Left hindlimb (tissue), 1 donor: Measurements from ENCODE around the gene FTO.
"Not testable (repeated sequence)": the region's sequence is repeated elsewhere in the genome, so short reads cannot be mapped to it uniquely, and the experiment has no call there.

Experiments used
- DNase-seq: peaks from one replicate; pipeline ENCODE4 v3.0.0-alpha.2; 2018

FTO gene

DNA sequence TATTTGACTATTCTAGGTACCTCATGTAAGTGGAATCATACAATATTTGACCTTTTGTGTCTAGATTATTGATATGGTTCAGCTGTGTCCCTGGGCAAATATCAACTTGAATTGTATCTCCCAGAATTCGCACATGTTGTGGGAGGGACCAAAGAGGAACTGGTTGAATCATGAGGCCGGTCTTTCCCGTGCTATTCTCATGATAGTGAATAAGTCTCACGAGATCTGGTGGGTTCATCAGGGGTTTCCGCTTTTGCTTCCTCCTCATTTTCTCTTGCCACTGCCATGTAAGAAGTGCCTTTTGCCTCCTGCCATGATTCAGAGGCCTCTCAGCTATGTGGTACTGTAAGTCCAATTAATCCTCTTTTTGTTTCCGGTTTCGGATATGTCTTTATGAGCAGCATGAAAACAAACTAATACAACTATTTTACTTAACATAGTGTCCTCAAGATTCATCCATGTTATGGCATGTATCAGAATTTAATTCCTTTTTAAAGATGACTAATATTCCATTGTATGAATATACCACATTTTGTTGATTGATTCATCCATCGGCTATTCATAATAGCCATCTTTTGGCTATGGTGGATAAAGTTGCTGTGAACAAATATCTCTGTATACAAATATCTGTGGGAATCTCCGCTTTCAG, 129.1 kb downstream of the FTO start:
- no peak for DNase-seq

DNA sequence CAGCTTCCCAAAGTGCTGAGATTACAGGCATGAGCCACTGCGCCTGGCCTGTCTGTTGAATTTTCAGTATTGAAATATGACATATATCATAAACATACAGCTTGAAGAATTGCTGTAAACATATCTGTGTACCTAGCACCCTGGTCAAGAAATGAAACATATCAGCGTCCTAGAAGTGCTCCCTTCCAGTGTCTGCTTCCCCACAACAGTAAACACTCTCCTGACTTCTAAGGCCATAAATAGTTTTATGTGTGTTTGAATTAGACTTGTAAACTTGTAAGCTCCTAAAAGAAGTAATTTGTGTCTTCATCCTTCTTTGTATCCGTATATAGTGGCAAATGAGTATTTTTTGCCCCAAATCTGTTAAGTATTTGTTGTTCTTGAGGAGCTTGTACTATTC, 132.2 kb downstream of the FTO start:
- DNase-seq, result no peak

DNA sequence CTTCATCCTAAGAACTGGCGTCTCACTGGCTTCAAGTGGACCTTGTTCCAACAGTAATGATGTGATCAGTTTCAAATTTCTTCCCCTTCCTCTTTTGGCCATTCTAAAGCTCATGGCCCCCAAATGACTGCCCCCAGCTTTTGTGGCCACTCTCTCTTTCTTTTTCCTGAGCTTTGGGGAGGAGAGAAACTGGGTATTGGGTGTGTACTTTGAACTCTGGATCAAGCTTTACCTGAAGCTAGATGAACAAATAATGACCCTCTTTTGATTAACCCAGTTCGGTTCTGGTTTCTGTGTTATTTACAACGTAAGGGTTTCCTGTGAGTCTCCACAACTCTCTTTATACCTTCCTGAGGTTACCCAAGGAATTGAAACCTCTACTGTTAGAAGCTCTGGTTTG, 132.7 kb downstream of the FTO start:
- no peak for DNase-seq

DNA sequence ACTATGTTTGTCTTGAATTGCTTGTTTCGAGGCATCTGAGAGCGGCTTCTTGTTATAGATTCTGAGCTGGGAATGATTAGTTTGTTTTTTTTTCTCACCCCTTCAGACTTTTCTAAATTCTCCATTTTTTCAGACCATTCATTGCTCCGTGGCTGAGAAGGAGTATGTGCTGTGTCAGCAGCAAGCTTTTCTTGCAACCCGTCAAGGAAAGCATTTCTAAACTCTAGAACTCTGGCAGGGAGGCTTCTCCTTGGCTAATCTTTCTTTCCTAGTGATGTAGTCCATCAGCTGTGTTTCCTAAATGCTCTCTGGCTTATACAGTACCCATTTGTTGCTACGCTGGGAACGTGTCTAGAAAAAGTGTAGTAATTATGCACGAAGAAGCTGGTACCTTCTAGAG, 133.5 kb downstream of the FTO start:
- no peak for DNase-seq

DNA sequence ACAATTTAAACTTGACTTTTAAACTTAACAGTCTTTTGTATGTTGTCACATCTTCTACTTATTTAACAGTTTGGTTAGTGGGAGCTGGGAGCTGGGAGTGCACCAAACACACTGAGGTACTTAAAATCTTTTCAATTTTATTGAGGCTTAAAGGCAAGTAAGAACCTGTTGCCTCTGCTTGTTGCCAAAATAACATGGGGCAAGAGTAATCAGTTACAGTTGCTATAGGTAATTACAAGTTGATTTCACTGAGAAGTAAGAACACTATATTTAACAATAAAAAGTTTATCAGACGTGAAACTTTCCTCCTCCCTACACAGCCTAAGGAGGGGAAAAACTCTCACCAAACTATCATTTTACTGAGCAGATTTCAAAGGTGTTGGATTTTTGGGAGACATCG, 135.2 kb downstream of the FTO start:
- DNase-seq, result no peak

DNA sequence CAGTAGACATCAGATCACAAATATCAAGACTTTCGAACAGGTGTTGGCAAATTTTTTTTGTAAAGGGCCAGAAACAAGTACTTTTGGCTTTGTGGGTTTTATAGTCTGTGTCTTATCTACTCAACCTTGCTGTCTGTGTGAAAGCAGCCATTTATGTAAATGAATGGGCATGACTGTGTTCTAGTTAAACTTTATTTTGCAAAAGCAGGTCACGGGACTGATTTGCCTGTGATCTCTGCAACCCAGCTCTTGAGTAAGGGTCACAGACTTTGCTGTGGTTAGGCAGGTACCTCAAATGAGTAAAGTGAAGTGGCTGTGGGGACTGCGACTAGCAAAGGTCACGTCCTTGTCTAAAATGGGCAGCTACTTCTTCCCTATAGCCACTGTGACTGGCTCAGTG, 136.5 kb downstream of the FTO start:
- DNase-seq, result no peak

DNA sequence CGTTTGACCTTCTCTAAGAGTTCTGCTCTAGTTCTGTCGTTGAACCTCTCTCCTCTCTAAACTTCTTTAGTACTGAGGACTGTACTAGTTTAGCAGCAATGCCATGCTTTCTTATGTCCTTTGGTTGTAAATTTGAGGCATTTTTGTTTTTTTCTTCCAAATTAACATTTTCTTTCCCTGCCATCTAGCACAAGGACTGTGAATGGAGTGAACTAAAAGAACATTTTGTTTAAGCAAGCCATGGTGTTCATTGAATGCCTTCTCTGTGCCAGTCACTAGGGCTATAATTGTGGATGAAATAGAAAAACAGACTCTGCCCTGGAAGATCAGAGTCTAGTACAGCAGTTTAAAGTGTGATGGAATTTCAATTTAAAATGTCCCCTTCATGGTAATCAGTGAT, 137.9 kb downstream of the FTO start:
- DNase-seq, result no peak

DNA sequence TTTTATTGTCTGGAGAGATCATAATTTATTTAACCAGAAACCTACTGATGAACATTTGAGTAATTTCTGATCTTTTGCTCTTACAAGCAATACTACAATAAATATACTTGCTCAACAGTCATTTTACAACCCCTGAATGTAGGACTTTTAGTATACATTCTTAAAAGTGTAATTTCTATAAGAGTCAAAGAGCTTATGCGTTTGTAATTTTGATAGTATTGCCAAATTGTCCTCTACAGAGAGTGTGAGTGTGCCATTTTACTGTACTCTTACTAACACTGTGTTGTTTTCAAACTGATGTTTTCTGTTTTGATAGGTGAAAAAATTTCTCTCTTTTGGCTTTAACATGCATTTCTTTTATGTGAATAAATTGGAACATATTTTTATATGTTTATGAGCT, 139.1 kb downstream of the FTO start:
- no peak for DNase-seq

DNA sequence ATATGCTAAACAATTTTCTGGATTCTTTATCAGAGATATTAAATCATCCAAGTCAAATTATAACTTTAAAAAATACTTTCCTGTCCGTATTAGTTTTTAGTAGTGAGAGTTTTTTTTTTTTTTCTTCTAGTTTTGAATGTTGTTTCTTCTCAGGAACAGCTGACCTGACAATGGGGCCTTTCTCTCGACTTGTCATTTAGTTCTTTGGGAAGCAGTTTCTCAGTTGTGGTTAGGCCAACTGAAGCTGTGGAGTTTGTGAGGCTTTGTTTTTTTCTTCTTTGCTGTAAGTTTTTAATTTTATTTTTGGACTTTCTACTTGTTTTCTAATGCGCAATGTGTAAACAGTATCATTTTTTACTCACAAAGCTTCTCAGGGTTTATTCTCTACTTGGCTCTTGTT, 140.8 kb downstream of the FTO start:
- DNase-seq, result no peak

DNA sequence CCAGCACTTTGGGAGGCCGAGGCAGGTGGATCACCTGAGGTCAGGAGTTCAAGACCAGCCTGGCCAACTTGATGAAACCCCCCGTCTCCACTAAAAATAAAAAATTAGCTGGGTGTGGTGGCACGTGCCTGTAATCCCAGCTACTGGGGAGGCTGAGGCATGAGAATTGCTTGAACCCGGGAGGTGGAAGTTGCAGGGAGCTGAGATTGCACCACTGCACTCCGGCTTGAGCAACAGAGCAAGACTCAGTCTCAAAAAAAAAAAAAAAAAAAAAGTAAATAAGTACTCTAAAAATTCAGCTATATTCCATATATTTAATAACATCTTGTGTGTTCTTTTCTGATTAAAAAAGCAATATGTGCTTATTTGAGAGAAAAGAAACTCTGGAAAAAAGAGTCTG, 142.6 kb downstream of the FTO start:
- DNase-seq, result not testable (repeated sequence)

DNA sequence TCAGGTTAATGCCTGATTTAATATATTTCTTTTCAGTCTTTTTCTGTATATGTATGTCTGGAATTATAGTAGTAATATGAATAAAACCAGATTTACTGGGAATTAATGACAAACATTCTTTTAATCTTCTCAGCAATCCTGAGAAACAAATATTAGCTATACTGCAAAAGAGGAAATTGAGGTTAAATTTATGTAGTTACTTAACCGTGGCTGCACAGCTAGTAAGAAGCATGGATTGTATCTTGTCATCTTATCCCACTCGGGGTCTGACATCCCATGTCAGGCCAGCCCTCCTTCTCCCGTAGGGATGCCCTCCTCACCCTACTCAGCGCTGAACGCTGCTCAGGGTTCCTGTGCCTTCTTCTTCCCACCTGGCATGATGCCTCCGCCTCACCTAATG, 143.0 kb downstream of the FTO start:
- no peak for DNase-seq

DNA sequence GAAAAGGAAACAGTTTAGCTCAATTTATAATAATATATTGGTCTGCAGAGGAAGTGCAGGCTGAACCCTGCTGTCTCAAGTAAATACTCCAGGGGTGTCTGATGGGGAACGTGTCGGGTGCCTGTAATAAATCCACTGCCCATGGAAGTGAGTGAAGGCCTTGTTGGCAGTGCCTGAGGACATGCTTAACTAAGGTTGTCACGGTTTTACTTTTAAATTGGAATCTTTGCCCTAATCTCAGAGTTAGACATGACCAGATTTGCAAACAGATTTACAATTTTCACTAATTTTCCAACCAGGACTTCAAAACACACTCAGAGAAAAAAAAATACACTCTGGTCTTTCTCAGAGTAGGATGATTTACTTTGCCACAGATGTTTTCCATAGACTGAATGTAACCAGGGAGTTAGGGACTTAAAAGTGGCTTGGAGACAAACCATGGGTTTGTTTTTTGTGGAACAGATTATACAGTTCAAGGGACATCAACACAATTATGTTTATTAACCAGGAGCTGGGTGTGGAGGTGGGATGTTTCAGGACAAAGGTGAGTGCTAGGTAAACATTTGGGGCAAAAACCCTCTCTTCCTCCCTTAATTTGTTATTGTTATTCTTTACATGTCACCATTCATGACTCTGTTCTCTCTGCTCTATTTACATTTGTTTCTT, 144.5 kb downstream of the FTO start:
- DNase-seq, result no peak

DNA sequence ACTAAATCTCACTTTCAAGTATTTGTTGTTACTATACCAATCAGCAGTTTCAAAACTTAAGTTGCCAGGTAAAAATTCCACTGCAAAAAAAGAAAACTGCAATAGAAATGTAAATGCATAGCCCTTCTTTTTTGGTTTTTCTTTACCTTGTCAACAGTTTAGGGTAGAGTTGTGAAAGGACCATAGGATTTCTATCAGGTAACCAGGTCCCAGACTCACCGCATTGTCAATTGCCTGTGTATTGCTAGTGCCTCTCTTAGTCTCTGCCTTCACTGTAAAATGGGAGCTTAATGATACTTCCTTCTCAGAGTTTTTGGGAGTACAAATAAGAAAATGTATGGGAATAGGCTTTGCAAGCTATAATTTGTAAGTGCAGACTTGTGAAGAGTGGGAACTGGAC, 145.0 kb downstream of the FTO start:
- no peak for DNase-seq

DNA sequence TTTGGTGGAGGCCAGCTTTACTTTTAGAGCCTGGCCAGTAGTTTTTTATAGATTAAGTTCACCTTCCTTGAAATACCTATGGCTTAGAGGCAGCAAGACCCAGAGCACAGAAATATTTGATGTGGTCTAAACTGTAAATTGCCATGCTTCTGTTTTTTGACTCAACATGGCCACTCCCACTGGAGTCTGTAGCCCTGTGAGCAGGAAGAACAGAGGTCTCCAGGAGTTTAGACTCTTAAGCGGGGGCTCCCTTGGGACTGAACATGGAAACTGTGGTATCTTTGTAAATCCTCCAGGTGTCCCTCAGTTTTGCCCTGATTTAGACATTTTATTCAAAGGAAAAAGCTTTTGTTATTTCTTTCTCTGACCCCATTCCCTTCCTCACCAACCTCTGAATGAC, 145.6 kb downstream of the FTO start:
- no peak for DNase-seq

DNA sequence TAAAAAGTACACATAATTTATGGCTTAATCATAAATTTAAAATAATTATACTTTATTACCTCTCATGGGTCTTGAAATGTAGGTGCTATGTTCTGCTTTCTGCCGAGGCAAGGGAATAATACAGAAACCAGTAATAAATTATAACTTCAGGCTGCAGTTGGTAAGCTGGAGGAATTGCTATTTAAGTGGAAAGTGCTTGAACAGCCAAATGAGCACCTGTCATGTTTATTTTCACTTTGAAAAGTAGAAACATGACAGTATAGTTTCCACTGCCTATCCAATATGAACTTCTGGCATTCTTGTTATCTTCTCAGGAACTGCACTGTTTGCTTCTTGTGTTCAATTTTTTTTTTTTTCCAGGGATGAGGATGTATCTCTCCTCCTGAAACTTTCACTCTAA, 146.0 kb downstream of the FTO start:
- DNase-seq, result no peak

DNA sequence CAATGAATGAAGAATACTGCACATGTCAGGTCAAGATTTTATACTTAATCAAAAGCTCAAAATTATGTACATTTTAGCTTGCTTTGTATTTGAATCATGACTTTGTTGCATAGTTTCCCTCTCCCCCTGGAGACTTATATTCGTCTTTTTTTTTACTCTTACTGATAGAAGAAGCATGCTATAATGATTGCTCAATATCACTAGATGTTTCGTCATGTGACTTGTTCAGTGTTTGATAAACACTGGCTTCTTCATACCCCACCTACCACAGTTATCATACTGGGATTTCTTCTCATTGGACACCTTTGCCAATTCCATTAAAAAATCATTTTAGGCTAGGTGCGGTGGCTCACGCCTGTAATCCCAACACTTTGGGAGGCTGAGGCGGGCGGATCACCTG, 148.7 kb downstream of the FTO start:
- DNase-seq, result no peak

DNA sequence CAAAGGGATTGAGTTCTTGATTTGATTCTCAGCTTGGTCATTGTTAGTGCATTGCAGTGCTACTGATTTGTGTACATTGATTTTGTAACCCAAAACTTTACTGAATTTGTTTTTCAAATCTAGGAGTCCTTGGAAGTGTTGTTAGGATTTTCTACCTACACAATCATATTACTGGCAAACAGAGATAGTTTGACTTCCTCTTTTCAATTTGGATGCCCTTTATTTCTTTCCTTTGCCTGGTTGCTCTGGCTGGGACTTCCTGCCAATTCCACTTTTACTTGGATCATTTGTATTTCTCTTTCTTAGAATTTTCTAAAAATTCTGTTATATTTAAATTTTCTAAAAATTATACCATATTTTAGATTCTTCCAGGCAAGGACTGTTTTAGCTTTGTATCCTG, 151.1 kb downstream of the FTO start:
- no peak for DNase-seq

DNA sequence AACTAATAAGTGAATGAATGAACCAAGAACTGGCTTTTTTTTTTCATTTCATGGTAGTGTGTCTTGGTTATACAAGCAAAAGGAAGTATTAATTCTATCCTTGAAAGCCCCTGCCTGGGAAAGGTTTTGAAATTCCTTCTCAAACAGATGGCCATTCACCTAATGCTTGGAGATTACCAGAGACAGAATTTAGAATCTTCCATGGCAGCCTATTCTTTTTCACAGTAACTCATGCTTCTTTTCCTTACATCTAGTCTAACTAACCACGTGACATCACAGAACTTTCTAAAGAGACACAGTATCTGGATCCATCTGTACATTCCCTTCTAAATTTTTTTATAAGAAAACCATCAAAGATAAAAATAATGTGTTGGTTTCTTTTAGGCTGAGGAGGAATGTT, 151.6 kb downstream of the FTO start:
- no peak for DNase-seq

DNA sequence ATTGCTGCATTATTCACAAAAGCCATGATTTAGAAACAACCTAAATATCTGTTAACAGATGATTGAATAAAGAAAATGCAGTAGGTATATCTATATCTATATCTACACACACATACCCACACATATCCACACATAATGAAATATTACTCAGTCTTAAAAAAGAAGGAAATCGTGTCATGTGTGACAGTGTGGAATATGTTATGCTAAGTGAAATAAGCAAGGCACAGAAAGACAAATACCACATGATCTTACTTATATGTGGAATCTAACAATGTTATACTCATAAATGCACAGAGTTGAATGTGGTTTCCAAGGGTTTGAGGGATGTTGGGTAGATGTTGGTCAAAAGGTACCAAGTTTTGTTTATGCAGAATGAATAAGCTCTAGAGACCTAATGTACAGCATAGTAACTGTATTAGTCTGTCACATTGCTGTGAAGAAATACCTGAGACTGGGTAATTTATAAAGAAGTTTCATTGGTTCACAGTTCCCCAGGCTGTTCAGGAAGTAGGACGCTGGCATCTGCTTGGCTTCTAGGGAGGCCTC, 156.1 kb downstream of the FTO start:
- no peak for DNase-seq

DNA sequence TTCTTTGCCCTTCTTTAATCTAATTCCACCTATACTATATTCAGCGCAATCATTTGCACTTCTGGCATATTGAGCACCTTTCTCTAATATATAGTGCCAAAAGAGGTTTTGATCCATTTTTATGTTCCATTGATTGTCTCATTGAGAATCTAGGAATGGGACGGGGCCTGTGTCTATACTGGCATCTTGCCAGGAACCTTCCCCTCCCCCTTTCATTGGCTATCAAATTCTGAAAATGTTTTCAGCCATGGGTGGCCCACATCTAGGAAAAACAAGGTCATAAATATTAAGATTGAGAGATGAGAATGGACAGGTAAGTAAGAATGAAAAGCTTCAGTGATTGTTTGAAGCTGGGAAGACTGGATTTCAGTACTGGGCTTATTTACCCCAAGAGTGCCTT, 159.9 kb downstream of the FTO start:
- DNase-seq, result no peak

DNA sequence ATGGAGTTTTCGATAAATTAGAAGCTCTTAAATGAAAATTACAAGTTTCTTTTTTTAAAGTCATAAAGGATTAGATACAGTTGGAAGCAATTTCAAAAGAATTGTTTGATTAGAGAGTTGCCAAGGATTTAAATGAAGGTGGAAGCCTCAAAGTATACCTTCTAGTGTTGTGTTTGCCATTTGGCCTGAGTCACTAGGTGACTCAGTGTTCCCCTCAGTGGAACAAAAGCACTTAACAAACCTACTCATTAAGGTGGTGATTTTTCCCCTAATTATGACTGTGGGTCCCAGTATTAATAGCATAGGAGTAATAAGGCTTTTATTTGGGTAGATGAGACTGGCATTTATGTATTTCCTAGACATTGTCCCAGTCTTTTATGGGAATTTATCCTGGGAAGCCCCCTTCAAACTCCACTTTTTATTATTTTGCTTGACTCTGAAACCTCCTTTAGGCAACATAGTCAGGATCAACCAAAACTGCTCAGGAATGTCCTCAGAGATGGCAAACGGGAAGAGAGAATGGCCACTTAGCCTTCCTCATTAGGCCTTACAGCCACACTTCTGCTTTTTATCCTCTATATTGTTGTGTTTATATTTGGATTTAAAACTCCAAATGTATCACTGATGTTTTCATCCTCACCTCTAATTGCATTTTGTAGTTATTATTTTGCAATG, 161.0 kb downstream of the FTO start:
- no peak for DNase-seq

DNA sequence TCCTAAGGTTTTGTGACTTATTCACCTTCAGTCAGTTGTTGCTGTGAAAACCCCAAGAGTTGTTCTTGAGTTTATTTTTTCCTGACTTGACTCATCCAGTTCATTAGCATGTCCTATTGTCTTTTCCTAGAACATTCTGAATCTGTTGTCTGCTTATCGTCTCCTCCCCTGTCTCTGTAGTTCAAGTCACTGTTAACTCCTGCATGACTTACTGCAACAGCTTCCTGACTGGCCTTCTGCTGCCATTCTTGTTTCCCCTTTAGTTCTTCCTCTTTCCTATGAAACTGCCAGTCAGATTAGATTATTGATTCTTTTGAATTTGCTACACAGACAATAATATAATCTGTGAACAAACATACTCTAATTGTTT, 161.5 kb downstream of the FTO start:
- DNase-seq, result no peak

DNA sequence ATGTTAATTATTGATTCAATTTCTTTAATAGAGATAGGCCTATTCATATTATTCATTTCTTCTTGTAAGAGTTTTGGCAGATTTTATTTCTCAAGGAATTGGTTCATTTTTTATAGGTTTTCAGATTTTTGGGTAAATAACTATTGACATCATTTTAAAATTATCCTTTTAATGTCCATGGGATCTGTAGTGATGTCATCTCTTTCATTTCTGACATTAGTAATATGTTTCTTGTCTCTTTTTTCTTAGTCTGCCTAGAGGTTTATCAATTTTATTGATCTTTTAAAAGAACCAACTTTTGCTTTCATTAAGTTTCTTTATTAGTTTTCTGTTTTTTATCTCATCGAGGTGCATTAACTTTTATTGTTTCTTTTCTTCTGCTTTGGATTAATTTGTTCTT, 162.6 kb downstream of the FTO start:
- DNase-seq, result no peak

DNA sequence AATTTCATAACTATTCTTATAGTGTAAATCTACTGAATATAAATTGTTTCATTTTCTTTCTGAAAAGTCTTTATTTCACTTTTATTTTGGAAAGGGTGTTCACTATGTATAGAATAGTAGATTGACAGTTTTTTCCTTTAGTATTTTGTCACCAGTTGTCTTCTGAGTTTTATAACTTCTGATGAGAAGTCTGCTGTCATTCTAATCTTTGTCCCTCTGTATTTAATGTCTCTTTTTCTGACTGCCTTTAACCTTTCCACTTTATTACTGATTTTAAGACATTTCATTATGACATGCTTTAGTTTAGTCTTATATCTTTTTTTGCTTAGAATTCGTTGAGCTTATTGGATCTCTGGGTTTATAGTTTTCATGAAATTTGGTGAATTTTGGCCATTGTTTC, 166.9 kb downstream of the FTO start:
- DNase-seq, result no peak
